C4-2B (cell line): ENCODE results near the gene AXIN2.

Source experiments
- H3K27ac ChIP-seq: fragments of 450-650 bp; 2 replicates; pipeline ENCODE4 v1.5.1; 2017
- ZFX ChIP-seq: fragments of 450-650 bp; IDR thresholded peaks from 2 replicates; pipeline ENCODE4 v1.6.1; 2017
- TF ChIP-seq, protein P1 (sequence below): fragments of 450-650 bp; conservative IDR thresholded peaks from 2 replicates; pipeline ENCODE4 v1.5.1; 2017; ENCODE audit warnings: mild to moderate bottlenecking

Gene AXIN2

DNA sequence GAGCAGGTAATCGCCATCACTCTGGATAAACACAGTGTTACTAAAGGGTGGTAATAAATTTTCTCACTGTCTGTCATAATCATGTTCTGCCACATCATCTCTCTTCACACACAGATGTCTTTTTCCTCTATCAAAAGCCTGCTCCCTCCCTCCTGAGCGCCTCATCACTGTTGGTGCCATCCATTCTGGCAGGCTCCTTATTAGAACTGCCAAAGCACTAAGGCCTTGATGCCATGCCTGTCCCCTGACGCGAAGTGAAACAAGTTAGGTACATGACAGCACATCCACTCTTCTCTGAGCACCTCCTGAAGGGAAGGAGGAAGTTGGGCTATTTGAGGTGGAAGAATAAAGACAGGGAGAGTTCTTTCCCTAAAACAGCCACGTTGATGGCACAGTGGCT, 38.2 kb upstream of the AXIN2 start:
- no peak overlapping the region for H3K27ac ChIP-seq
- TF ChIP-seq ZFX, result no peak
- TF ChIP-seq, protein P1, sequence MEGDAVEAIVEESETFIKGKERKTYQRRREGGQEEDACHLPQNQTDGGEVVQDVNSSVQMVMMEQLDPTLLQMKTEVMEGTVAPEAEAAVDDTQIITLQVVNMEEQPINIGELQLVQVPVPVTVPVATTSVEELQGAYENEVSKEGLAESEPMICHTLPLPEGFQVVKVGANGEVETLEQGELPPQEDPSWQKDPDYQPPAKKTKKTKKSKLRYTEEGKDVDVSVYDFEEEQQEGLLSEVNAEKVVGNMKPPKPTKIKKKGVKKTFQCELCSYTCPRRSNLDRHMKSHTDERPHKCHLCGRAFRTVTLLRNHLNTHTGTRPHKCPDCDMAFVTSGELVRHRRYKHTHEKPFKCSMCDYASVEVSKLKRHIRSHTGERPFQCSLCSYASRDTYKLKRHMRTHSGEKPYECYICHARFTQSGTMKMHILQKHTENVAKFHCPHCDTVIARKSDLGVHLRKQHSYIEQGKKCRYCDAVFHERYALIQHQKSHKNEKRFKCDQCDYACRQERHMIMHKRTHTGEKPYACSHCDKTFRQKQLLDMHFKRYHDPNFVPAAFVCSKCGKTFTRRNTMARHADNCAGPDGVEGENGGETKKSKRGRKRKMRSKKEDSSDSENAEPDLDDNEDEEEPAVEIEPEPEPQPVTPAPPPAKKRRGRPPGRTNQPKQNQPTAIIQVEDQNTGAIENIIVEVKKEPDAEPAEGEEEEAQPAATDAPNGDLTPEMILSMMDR, result no peak

DNA sequence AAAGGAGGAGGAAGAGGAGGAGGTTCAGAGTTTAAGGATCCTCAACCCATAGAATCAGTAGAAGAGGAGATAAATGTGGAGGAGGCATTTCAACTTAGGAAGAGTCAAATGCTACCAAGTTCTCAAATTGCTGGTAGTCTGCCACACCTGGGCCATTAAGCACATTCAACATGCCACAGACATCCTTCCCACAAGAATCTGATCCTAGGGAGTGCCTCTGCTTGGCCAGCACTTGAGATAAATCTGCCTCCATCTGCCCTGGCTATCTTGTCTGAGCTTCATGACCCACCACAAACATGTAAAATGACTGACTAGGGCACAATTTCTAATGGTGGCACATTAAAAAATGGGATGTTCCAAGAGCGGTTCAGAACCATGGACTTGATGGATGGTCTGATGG, 37.3 kb upstream of the AXIN2 start:
- H3K27ac ChIP-seq, result no peak overlapping the region
- TF ChIP-seq, protein P1, result no peak
- no peak for TF ChIP-seq ZFX

DNA sequence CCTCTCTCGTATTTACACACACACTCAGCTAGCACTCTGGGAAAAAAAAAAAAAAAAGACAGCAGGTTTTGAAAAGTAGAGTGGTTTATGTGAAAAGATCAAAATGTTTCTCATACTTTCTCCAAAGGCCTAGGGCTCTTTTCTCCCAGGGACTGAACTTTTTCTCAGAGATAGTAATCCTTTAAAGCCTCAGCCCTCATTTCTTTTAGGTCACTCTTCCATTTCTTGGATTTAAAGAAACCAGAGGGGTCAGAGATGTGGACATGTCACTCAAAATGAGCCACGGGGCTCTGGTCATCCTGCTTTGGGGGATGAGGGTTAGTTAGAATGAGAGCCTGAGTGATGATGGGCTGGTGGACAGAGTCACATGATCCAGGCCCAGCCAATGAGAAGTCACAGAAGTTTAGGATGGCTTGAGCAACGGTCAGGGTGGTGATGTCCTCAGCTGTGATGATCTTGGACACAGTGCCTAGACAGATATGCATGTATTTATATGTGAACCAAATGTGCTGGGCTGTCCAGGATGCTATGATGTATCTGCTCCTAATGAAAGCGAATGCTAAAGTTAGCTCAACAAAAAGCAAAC, 33.7 kb upstream of the AXIN2 start:
- H3K27ac ChIP-seq, result no peak overlapping the region
- no peak for TF ChIP-seq ZFX
- TF ChIP-seq, protein P1, result no peak

GRCh38 chr17:65593855-65594845, 32.7 kb upstream of the AXIN2 start:
- TF ChIP-seq, protein P1, result no peak
- TF ChIP-seq ZFX, result no peak
- no peak overlapping the region for H3K27ac ChIP-seq

DNA sequence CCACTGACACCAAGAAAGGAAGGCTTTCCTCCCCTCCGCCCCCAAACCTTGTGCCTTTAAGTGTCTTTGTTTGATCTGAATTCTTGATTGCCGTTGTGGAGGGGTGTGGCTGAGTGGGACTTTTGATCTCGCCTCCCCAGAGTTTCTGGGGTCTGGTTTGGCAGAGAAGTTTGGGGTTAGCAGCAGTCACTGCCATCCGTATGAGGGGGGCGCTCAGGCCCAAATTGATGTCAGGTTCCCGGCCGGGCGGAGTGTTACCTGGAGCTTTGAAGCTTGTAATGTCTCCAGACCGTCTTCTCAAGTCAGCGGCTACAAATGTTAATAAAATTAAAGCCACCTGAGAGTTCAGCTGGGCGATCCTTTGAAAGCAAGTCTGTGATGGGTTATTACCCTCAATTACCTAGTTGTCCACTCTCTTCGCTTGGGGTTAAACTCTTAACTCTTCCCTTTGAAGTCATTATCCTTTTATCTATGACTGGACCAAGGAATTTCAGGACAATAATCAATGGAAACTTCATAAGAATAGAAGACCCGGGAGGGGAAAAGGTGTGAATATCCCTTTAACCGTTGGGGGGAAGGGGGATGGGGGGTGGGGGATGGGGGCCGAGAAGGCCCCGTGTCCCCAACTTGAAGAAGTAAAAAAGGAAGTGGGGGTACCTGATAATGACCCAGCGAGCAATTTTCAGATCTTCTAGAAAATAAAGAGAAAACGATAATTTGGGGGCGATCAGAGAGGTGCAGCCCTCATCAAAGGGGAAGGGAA, 31.8 kb upstream of the AXIN2 start:
- TF ChIP-seq ZFX, result no peak
- TF ChIP-seq, protein P1, result no peak
- H3K27ac ChIP-seq, result no peak overlapping the region

- H3K27ac ChIP-seq, result no peak overlapping the region
- no peak for TF ChIP-seq ZFX
- TF ChIP-seq, protein P1, result no peak
Observed at GRCh38 chr17:65592125-65592965, 30.9 kb upstream of the AXIN2 start.
